Measurements from ENCODE around the gene KRTAP3-3.

GRCh38 chr17:41008811-41009210, 14.8 kb upstream of the KRTAP3-3 start, which contains the start of gene KRTAP3-1:
- no peak for TF ChIP-seq ZNF274 (IDR thresholded peaks at IDR 0.05; ENCODE audit: low read depth, low read length)
- no peak for TF ChIP-seq SUZ12 (IDR thresholded peaks at IDR 0.05; ENCODE audit: extremely low read depth, insufficient read depth, insufficient read length)
- no peak for TF ChIP-seq YY1 (IDR thresholded peaks at IDR 0.05; ENCODE audit: insufficient read depth, insufficient read length)
